Endothelial cell (in vitro differentiated cells): ENCODE data around the gene CCDC63. TPM values are rescaled to one million over a fixed set of nuclear protein-coding genes. Genes with fewer than 3 reads are reported as not detected.

ENCODE experiments used
- DNase-seq: peaks from one replicate; pipeline ENCODE4 v3.0.0; 2021; ENCODE audit warnings: low spot score
- H3K27ac Mint-ChIP-seq: one replicate; pipeline ENCODE4 v1.8.0; 2021; ENCODE audit warnings: mixed read lengths, inconsistent platforms; ENCODE audit not compliant: unreplicated experiment
- H3K27me3 Mint-ChIP-seq: one replicate; pipeline ENCODE4 v1.8.0; 2021; ENCODE audit warnings: mild to moderate bottlenecking, moderate library complexity, mixed read lengths, inconsistent platforms; ENCODE audit not compliant: unreplicated experiment
- H3K36me3 Mint-ChIP-seq: one replicate; pipeline ENCODE4 v1.8.0; 2021; ENCODE audit warnings: mild to moderate bottlenecking, low read depth, mixed read lengths, inconsistent platforms; ENCODE audit not compliant: unreplicated experiment
- H3K4me1 Mint-ChIP-seq: one replicate; pipeline ENCODE4 v1.8.0; 2021; ENCODE audit warnings: mild to moderate bottlenecking, mixed read lengths, inconsistent platforms; ENCODE audit not compliant: unreplicated experiment
- H3K4me3 Mint-ChIP-seq: one replicate; pipeline ENCODE4 v1.8.0; 2021; ENCODE audit warnings: mild to moderate bottlenecking, mixed read lengths, inconsistent platforms; ENCODE audit not compliant: unreplicated experiment
- H3K9me3 Mint-ChIP-seq: one replicate; pipeline ENCODE4 v1.8.0; 2021; ENCODE audit warnings: mixed read lengths, inconsistent platforms; ENCODE audit not compliant: unreplicated experiment
- CTCF ChIP-seq: fragments of 200-600 bp; sonication (generic); IDR thresholded peaks from one replicate; pipeline ENCODE4 v1.5.0; 2021; ENCODE audit warnings: antibody characterized with exemption; ENCODE audit not compliant: unreplicated experiment
- total RNA-seq: library from RNA; stranded (reverse); fragmentation: NEBNext Ultra II Directional; extraction: Animal tissue kit (Norgen Biotek cat#: 25700); gene quantifications from one replicate; pipeline ENCODE4 v1.2.1, GENCODE V29; 2021; ENCODE audit not compliant: unreplicated experiment

CCDC63 gene
- total RNA-seq, 1 donor from 2014 or later, result 0.36 TPM

GRCh38 chr12:110883251-110883650 lies 36.5 kb downstream of the CCDC63 start:
- Mint-ChIP-seq H3K27ac (no peak overlapping the region), H3K4me1 (no peaks in the 10 kb centered on the region), H3K36me3 (no peaks in the 10 kb centered on the region), H3K4me3 (no peak overlapping the region), H3K9me3 (no peaks in the 10 kb centered on the region), H3K27me3 (peaks cover 3% of the 10 kb centered on the region)
- no peak for TF ChIP-seq CTCF
- DNase-seq, result no peak

GRCh38 chr12:110885152-110885840 lies 38.5 kb downstream of the CCDC63 start:
- TF ChIP-seq CTCF, result no peak
- DNase-seq, result no peak

GRCh38 chr12:110888256-110888991 lies 41.6 kb downstream of the CCDC63 start:
- Mint-ChIP-seq H3K4me3 (no peak overlapping the region), H3K36me3 (no peaks in the 10 kb centered on the region)

More at GRCh38 chr12:110885152-110885840, 38.5 kb downstream of the CCDC63 start:
- Mint-ChIP-seq H3K27me3 (peaks cover 4% of the 10 kb centered on the region), H3K4me3 (no peak overlapping the region), H3K4me1 (no peaks in the 10 kb centered on the region), H3K9me3 (no peaks in the 10 kb centered on the region), H3K36me3 (no peaks in the 10 kb centered on the region), H3K27ac (no peak overlapping the region)

GRCh38 chr12:110889361-110889760 lies 42.6 kb downstream of the CCDC63 start:
- no peak for TF ChIP-seq CTCF
- Mint-ChIP-seq H3K27ac (no peak overlapping the region), H3K9me3 (no peaks in the 10 kb centered on the region), H3K36me3 (no peaks in the 10 kb centered on the region), H3K4me3 (no peak overlapping the region), H3K27me3 (peaks cover 1% of the 10 kb centered on the region), H3K4me1 (no peaks in the 10 kb centered on the region)
- no peak for DNase-seq

More at GRCh38 chr12:110888256-110888991, 41.6 kb downstream of the CCDC63 start:
- peak; percentile 58 for TF ChIP-seq CTCF
- Mint-ChIP-seq H3K27me3 (peaks cover 1% of the 10 kb centered on the region), H3K9me3 (no peaks in the 10 kb centered on the region), H3K4me1 (no peaks in the 10 kb centered on the region), H3K27ac (no peak overlapping the region)
- no peak for DNase-seq

GRCh38 chr12:110893956-110894355 lies 47.2 kb downstream of the CCDC63 start:
- no peaks in the 10 kb centered on the region for H3K36me3 Mint-ChIP-seq
- H3K4me1 Mint-ChIP-seq, result no peaks in the 10 kb centered on the region
- TF ChIP-seq CTCF, result no peak
- no peaks in the 10 kb centered on the region for H3K9me3 Mint-ChIP-seq
- peaks cover 5% of the 10 kb centered on the region for H3K27me3 Mint-ChIP-seq
- no peak overlapping the region for H3K4me3 Mint-ChIP-seq
- DNase-seq, result no peak
- H3K27ac Mint-ChIP-seq, result no peak overlapping the region
